Uterus (tissue), 2 donors: ENCODE results near the gene PTPN20.

Experiments
- CTCF ChIP-seq, 4 experiments: fragments of 200-600 bp in 2 of 4; fragments of 450-650 bp in 2 of 4; sonication (generic) in 2 of 4; IDR thresholded peaks; one replicate each; pipeline ENCODE4 v1.5.1; 2016 to 2019; ENCODE audit warnings: antibody characterized with exemption in 4 of 4, mild to moderate bottlenecking in 2 of 4, moderate library complexity in 1 of 4
- POLR2A ChIP-seq, 2 donors: fragments of 450-650 bp; IDR thresholded peaks; one replicate each; pipeline ENCODE4 v1.6.1; 2016; ENCODE audit warnings: antibody characterized with exemption in 2 of 2, mild to moderate bottlenecking in 1 of 2, moderate library complexity in 1 of 2

- TF ChIP-seq CTCF (IDR thresholded peaks at IDR 0.05) (no peak), POLR2A (IDR thresholded peaks at IDR 0.05) (no peak)
Observed at GRCh38 chr10:47051741-47052238, 140.6 kb downstream of the PTPN20 start.
